NCI-H1694 treated with DMSO at 0.1 percent for 48 hours (cell line): ENCODE data around the gene LTA.

ENCODE experiments used
- DNase-seq: peaks from one replicate; lab custom pipeline; 2025; lab: John Stamatoyannopoulos, UW

Gene LTA

GRCh38 chr6:31572041-31572911 is at the start of gene LTA:
TSS of gene LTA (plus strand) at chr6:31572289. CDS start at chr6:31572743, 454 bp downstream.
- DNase-seq, result no peak

GRCh38 chr6:31525553-31525931 is 46.5 kb upstream of the LTA start:
- DNase-seq, result no peak

GRCh38 chr6:31525932-31526591 is 46.0 kb upstream of the LTA start:
- no peak for DNase-seq

GRCh38 chr6:31528307-31528777 is 43.7 kb upstream of the LTA start:
- no peak for DNase-seq

- no peak for DNase-seq
Measured at GRCh38 chr6:31528821-31529328, 43.2 kb upstream of the LTA start, which contains the start of gene MCCD1. TSS of gene MCCD1 (plus strand) at chr6:31528962. CDS start at chr6:31529015, 53 bp downstream.

GRCh38 chr6:31529329-31530150 is 42.5 kb upstream of the LTA start:
- DNase-seq, result no peak

GRCh38 chr6:31530659-31531058 is 41.4 kb upstream of the LTA start:
- no peak for DNase-seq

GRCh38 chr6:31531162-31531561 is 40.9 kb upstream of the LTA start:
- DNase-seq, result no peak

- no peak for DNase-seq
Measured at GRCh38 chr6:31531771-31532643, 40.1 kb upstream of the LTA start.

GRCh38 chr6:31532644-31533454 is 39.2 kb upstream of the LTA start:
- no peak for DNase-seq

GRCh38 chr6:31533455-31533841 is 38.6 kb upstream of the LTA start:
- no peak for DNase-seq

GRCh38 chr6:31534011-31534410 is 38.1 kb upstream of the LTA start:
- DNase-seq, result no peak

GRCh38 chr6:31534521-31535040 is 37.5 kb upstream of the LTA start:
- DNase-seq, result no peak

GRCh38 chr6:31535538-31536324 is 36.4 kb upstream of the LTA start:
- DNase-seq, result no peak

- DNase-seq, result no peak
Measured at GRCh38 chr6:31538805-31539400, 33.2 kb upstream of the LTA start.

- no peak for DNase-seq
Measured at GRCh38 chr6:31540640-31541039, 31.4 kb upstream of the LTA start.

- no peak for DNase-seq
Measured at GRCh38 chr6:31541059-31541657, 30.9 kb upstream of the LTA start.
